Panc1 (cell line): Measurements from ENCODE around the gene ZNF319. TPM values are rescaled to one million over a fixed set of nuclear protein-coding genes. Genes with fewer than 3 reads are reported as not detected.

Source experiments
- ATAC-seq: fragments of 200-7000 bp; cut with Tn5 transposase; 2 replicates; pipeline ENCODE4 v1.9.1; 2020; ENCODE audit warnings: mild to moderate bottlenecking, moderate library complexity
- BruUV-seq: library from RNA; stranded (reverse); fragments of 400-500 nt; replicated peaks from 2 replicates; lab custom pipeline; 2021; lab: Mats Ljungman, UMichigan
- CTCF ChIA-PET: fragments of 300-600 bp; sonication (Branson Sonifier 250); formaldehyde crosslinking; loops from one replicate; lab custom pipeline; 2022; ENCODE audit warnings: antibody characterized with exemption; lab: Charles Lee
- POLR2A ChIA-PET: fragments of 300-600 bp; sonication (Branson Sonifier 250); formaldehyde crosslinking; loops from one replicate; lab custom pipeline; 2022; ENCODE audit warnings: antibody characterized with exemption; lab: Charles Lee
- DNase-seq: peaks from one replicate; pipeline ENCODE4 v3.0.0-alpha.2; 2010; ENCODE audit warnings: low read depth, low spot score
- H3K27ac ChIP-seq: 2 replicates; pipeline ENCODE4 v1.5.1; 2011; ENCODE audit warnings: mild to moderate bottlenecking, low read length, inconsistent platforms
- H3K27me3 ChIP-seq: fragments of 200-500 bp; sonication (Bioruptor generic); 2 replicates; pipeline ENCODE4 v1.6.0; 2014; ENCODE audit warnings: low read length, inconsistent platforms; ENCODE audit not compliant: control insufficient read depth, insufficient read depth
- H3K36me3 ChIP-seq: fragments of 200-500 bp; sonication (Bioruptor generic); 2 replicates; pipeline ENCODE4 v1.5.1; 2014; ENCODE audit warnings: inconsistent platforms, mild to moderate bottlenecking, low read length, moderate library complexity; ENCODE audit not compliant: control insufficient read depth, insufficient read depth
- H3K4me1 ChIP-seq: 2 replicates; pipeline ENCODE4 v1.5.1; 2011; ENCODE audit warnings: inconsistent platforms, mild to moderate bottlenecking, low read length, moderate library complexity; ENCODE audit not compliant: control insufficient read depth, insufficient read depth
- H3K4me3 ChIP-seq, 2 experiments: 2 replicates each; pipeline ENCODE4 v1.5.1; 2011 to 2012; ENCODE audit warnings: low read depth in 2 of 2, low read length in 2 of 2, mild to moderate bottlenecking in 2 of 2, inconsistent platforms in 1 of 2, moderate library complexity in 1 of 2
- H3K9me3 ChIP-seq: fragments of 200-500 bp; sonication (Bioruptor generic); 2 replicates; pipeline ENCODE4 v1.5.1; 2014; ENCODE audit warnings: low read depth, mild to moderate bottlenecking, inconsistent platforms, low read length, moderate library complexity; ENCODE audit not compliant: control insufficient read depth, insufficient read depth
- CTCF ChIP-seq: fragments of 450-650 bp; IDR thresholded peaks from 2 replicates; pipeline ENCODE4 v1.5.1; 2017; ENCODE audit warnings: mild to moderate bottlenecking
- POLR2AphosphoS5 ChIP-seq: IDR thresholded peaks from 2 replicates; pipeline ENCODE4 v1.6.1; 2012; ENCODE audit warnings: mild to moderate bottlenecking, low read depth, low read length, moderate library complexity
- REST ChIP-seq, 2 experiments: IDR thresholded peaks; 2 replicates each; pipeline ENCODE4 v1.6.1; 2011 to 2012; ENCODE audit warnings: low read depth in 2 of 2, control low read depth in 1 of 2, low read length in 1 of 2, mild to moderate bottlenecking in 1 of 2, moderate library complexity in 1 of 2; ENCODE audit not compliant: insufficient read depth in 1 of 2
- SIN3A ChIP-seq: IDR thresholded peaks from 2 replicates; pipeline ENCODE4 v1.6.1; 2012; ENCODE audit warnings: low read depth, mild to moderate bottlenecking, low read length, moderate library complexity, borderline replicate concordance; ENCODE audit not compliant: insufficient read depth
- TCF7L2 ChIP-seq: IDR thresholded peaks from 2 replicates; pipeline ENCODE4 v1.6.1; 2011; ENCODE audit warnings: mild to moderate bottlenecking, low read depth, low read length, inconsistent platforms
- in situ Hi-C: cut with HindIII; loops from 2 replicates; pipeline ENCODE4 v1.10.0; 2016; ENCODE audit warnings: low sequenced_read_pairs, low pct_unique_long_range_greater_than_20kb
- intact Hi-C: fragments of 100-400 bp; cut with micrococcal nuclease; formaldehyde crosslinking; loops from one replicate; pipeline ENCODE4 v1.10.0; 2022; ENCODE audit not compliant: unreplicated experiment
- total RNA-seq: library from RNA; stranded (reverse); gene quantifications from one replicate; pipeline ENCODE4 v1.2.1, GENCODE V29; 2021; ENCODE audit not compliant: unreplicated experiment

ZNF319 gene
- total RNA-seq, 1 experiment from 2014 or later, result 6.5 TPM

GRCh38 chr16:58043571-58044155 lies 43.2 kb upstream of the ZNF319 start:
- Histone ChIP-seq H3K4me1 (no peaks in the 10 kb centered on the region; the same call in 1 of the 2 replicates), H3K4me3 (no peak overlapping the region), H3K36me3 (no peaks in the 10 kb centered on the region), H3K27me3 (no peaks in the 10 kb centered on the region), H3K27ac (no peak overlapping the region), H3K9me3 (no peaks in the 10 kb centered on the region)
- BruUV-seq, result no TSS peak
- no peak for TF ChIP-seq TCF7L2
- no peak for TF ChIP-seq POLR2AphosphoS5
- TF ChIP-seq CTCF, result no peak
- no peak for TF ChIP-seq REST (IDR thresholded peaks at IDR 0.05; ENCODE audit: insufficient read depth in 1 of 2, low read depth in 2 of 2, low read length in 1 of 2)
- TF ChIP-seq SIN3A, result no peak
- ATAC-seq, result no peak
- intact Hi-C loops (no loop called here), in situ Hi-C loops (no loop called here)
- ChIA-PET CTCF (no interaction called here), POLR2A (no interaction called here)
- no peak for DNase-seq

GRCh38 chr16:58042886-58043515 lies 42.5 kb upstream of the ZNF319 start:
- no TSS peak for BruUV-seq
- Histone ChIP-seq H3K27me3 (no peaks in the 10 kb centered on the region), H3K4me3 (no peak overlapping the region), H3K36me3 (no peaks in the 10 kb centered on the region), H3K9me3 (no peaks in the 10 kb centered on the region), H3K27ac (no peak overlapping the region), H3K4me1 (no peaks in the 10 kb centered on the region; the same call in 1 of the 2 replicates)
- ChIA-PET POLR2A (no interaction called here), CTCF (no interaction called here)
- in situ Hi-C loops, result no loop called here
- TF ChIP-seq CTCF (no peak), TCF7L2 (no peak), REST (IDR thresholded peaks at IDR 0.05; ENCODE audit: insufficient read depth in 1 of 2, low read depth in 2 of 2, low read length in 1 of 2) (no peak), SIN3A (no peak), POLR2AphosphoS5 (no peak)
- DNase-seq, result no peak
- intact Hi-C loops, result no loop called here
- ATAC-seq, result no peak
